ENCODE measurements around the gene MLXIP. TPM values are rescaled to one million over a fixed set of nuclear protein-coding genes. Genes with fewer than 3 reads are reported as not detected.
"Not testable (repeated sequence)": the region's sequence is repeated elsewhere in the genome, so short reads cannot be mapped to it uniquely, and the experiment has no call there.

The MLXIP gene
- total RNA-seq, 1 donor, result 27.1 TPM

GRCh38 chr12:122094735-122095631 lies 16.4 kb downstream of the MLXIP start:
- H3K27me3 ChIP-seq (ENCODE audit: insufficient read depth, low read length), result no peaks in the 10 kb centered on the region
- H3K4me3 ChIP-seq (ENCODE audit: low read length), result no peak overlapping the region
- peaks cover 60% of the 10 kb centered on the region for H3K4me1 ChIP-seq (ENCODE audit: insufficient read depth, low read length)
- H3K9me3 ChIP-seq (ENCODE audit: low read depth, low read length), result no peaks in the 10 kb centered on the region

- no peaks in the 10 kb centered on the region for H3K27me3 ChIP-seq (ENCODE audit: insufficient read depth, low read length)
- peaks cover 59% of the 10 kb centered on the region for H3K4me1 ChIP-seq (ENCODE audit: insufficient read depth, low read length)
- no peaks in the 10 kb centered on the region for H3K9me3 ChIP-seq (ENCODE audit: low read depth, low read length)
- H3K4me3 ChIP-seq (ENCODE audit: low read length), result no peak overlapping the region
These were observed 17.5 kb downstream of the MLXIP start for GRCh38 chr12:122096014-122096413.

- no peaks in the 10 kb centered on the region for H3K9me3 ChIP-seq (ENCODE audit: low read depth, low read length)
- peaks cover 55% of the 10 kb centered on the region for H3K4me1 ChIP-seq (ENCODE audit: insufficient read depth, low read length)
- no peaks in the 10 kb centered on the region for H3K27me3 ChIP-seq (ENCODE audit: insufficient read depth, low read length)
- no peak overlapping the region for H3K4me3 ChIP-seq (ENCODE audit: low read length)
These were observed 18.1 kb downstream of the MLXIP start for GRCh38 chr12:122096591-122097149.

- H3K4me1 ChIP-seq (ENCODE audit: insufficient read depth, low read length), result peaks cover 50% of the 10 kb centered on the region
- no peaks in the 10 kb centered on the region for H3K9me3 ChIP-seq (ENCODE audit: low read depth, low read length)
- no peak overlapping the region for H3K4me3 ChIP-seq (ENCODE audit: low read length)
- no peaks in the 10 kb centered on the region for H3K27me3 ChIP-seq (ENCODE audit: insufficient read depth, low read length)
These were observed 19.0 kb downstream of the MLXIP start for GRCh38 chr12:122097584-122097926.

GRCh38 chr12:122097927-122098756 lies 19.6 kb downstream of the MLXIP start:
- Histone ChIP-seq H3K4me3 (ENCODE audit: low read length) (no peak overlapping the region), H3K4me1 (ENCODE audit: insufficient read depth, low read length) (peaks cover 50% of the 10 kb centered on the region), H3K27me3 (ENCODE audit: insufficient read depth, low read length) (no peaks in the 10 kb centered on the region), H3K9me3 (ENCODE audit: low read depth, low read length) (no peaks in the 10 kb centered on the region)

GRCh38 chr12:122099280-122099749 lies 20.8 kb downstream of the MLXIP start:
- Histone ChIP-seq H3K27me3 (ENCODE audit: insufficient read depth, low read length) (no peaks in the 10 kb centered on the region), H3K9me3 (ENCODE audit: low read depth, low read length) (no peaks in the 10 kb centered on the region), H3K4me3 (ENCODE audit: low read length) (no peak overlapping the region), H3K4me1 (ENCODE audit: insufficient read depth, low read length) (peaks cover 56% of the 10 kb centered on the region)

- Histone ChIP-seq H3K27me3 (ENCODE audit: insufficient read depth, low read length) (no peaks in the 10 kb centered on the region), H3K4me1 (ENCODE audit: insufficient read depth, low read length) (peaks cover 62% of the 10 kb centered on the region), H3K4me3 (ENCODE audit: low read length) (no peak overlapping the region), H3K9me3 (ENCODE audit: low read depth, low read length) (no peaks in the 10 kb centered on the region)
These were observed 21.3 kb downstream of the MLXIP start for GRCh38 chr12:122099856-122100255.

GRCh38 chr12:122100568-122100967 lies 22.0 kb downstream of the MLXIP start:
- H3K9me3 ChIP-seq (ENCODE audit: low read depth, low read length), result no peaks in the 10 kb centered on the region
- no peak overlapping the region for H3K4me3 ChIP-seq (ENCODE audit: low read length)
- H3K4me1 ChIP-seq (ENCODE audit: insufficient read depth, low read length), result peaks cover 65% of the 10 kb centered on the region
- no peaks in the 10 kb centered on the region for H3K27me3 ChIP-seq (ENCODE audit: insufficient read depth, low read length)

- H3K4me1 ChIP-seq (ENCODE audit: insufficient read depth, low read length), result peaks cover 67% of the 10 kb centered on the region
- no peaks in the 10 kb centered on the region for H3K9me3 ChIP-seq (ENCODE audit: low read depth, low read length)
- no peak overlapping the region for H3K4me3 ChIP-seq (ENCODE audit: low read length)
- no peaks in the 10 kb centered on the region for H3K27me3 ChIP-seq (ENCODE audit: insufficient read depth, low read length)
These were observed 23.8 kb downstream of the MLXIP start for GRCh38 chr12:122102331-122102730.

- H3K9me3 ChIP-seq (ENCODE audit: low read depth, low read length), result no peaks in the 10 kb centered on the region
- no peak overlapping the region for H3K4me3 ChIP-seq (ENCODE audit: low read length)
- H3K27me3 ChIP-seq (ENCODE audit: insufficient read depth, low read length), result no peaks in the 10 kb centered on the region
- H3K4me1 ChIP-seq (ENCODE audit: insufficient read depth, low read length), result peaks cover 59% of the 10 kb centered on the region
These were observed 26.3 kb downstream of the MLXIP start for GRCh38 chr12:122104844-122105243.

GRCh38 chr12:122105496-122105895 lies 26.9 kb downstream of the MLXIP start:
- H3K9me3 ChIP-seq (ENCODE audit: low read depth, low read length); H3K4me3 ChIP-seq (ENCODE audit: low read length); H3K27me3 ChIP-seq (ENCODE audit: insufficient read depth, low read length): not testable (repeated sequence)
- H3K4me1 ChIP-seq (ENCODE audit: insufficient read depth, low read length), result peaks cover 55% of the 10 kb centered on the region

- no peaks in the 10 kb centered on the region for H3K9me3 ChIP-seq (ENCODE audit: low read depth, low read length)
- H3K4me1 ChIP-seq (ENCODE audit: insufficient read depth, low read length), result peaks cover 47% of the 10 kb centered on the region
- H3K27me3 ChIP-seq (ENCODE audit: insufficient read depth, low read length), result no peaks in the 10 kb centered on the region
- no peak overlapping the region for H3K4me3 ChIP-seq (ENCODE audit: low read length)
These were observed 28.3 kb downstream of the MLXIP start for GRCh38 chr12:122106843-122107242.

GRCh38 chr12:122107261-122107660 lies 28.7 kb downstream of the MLXIP start:
- no peak overlapping the region for H3K4me3 ChIP-seq (ENCODE audit: low read length)
- H3K27me3 ChIP-seq (ENCODE audit: insufficient read depth, low read length), result no peaks in the 10 kb centered on the region
- H3K4me1 ChIP-seq (ENCODE audit: insufficient read depth, low read length), result peaks cover 45% of the 10 kb centered on the region
- no peaks in the 10 kb centered on the region for H3K9me3 ChIP-seq (ENCODE audit: low read depth, low read length)

GRCh38 chr12:122111089-122111641 lies 32.6 kb downstream of the MLXIP start:
- H3K4me3 ChIP-seq (ENCODE audit: low read length), result no peak overlapping the region
- H3K9me3 ChIP-seq (ENCODE audit: low read depth, low read length), result no peaks in the 10 kb centered on the region
- H3K27me3 ChIP-seq (ENCODE audit: insufficient read depth, low read length), result no peaks in the 10 kb centered on the region
- H3K4me1 ChIP-seq (ENCODE audit: insufficient read depth, low read length), result peaks cover 19% of the 10 kb centered on the region

Measured in mononuclear cell (primary cell).